Measurements from ENCODE around the gene IFNGR1. TPM values are rescaled to one million over a fixed set of nuclear protein-coding genes. Genes with fewer than 3 reads are reported as not detected.

The IFNGR1 gene
- total RNA-seq, 1 experiment from 2014 or later, result 23.4 TPM

- ATAC-seq (no peak), DNase-seq (ENCODE audit: low read depth, low spot score) (no peak)
- Histone ChIP-seq H3K27ac (ENCODE audit: low read length) (no peak overlapping the region), H3K4me1 (ENCODE audit: control insufficient read depth, insufficient read depth, low read length) (no peaks in the 10 kb centered on the region), H3K27me3 (ENCODE audit: control insufficient read depth, insufficient read depth, low read length) (no peaks in the 10 kb centered on the region), H3K36me3 (ENCODE audit: control insufficient read depth, insufficient read depth, low read length) (no peaks in the 10 kb centered on the region), H3K4me3 (ENCODE audit: low read depth in 2 of 2, low read length in 2 of 2) (no peak overlapping the region), H3K9me3 (ENCODE audit: control insufficient read depth, insufficient read depth, low read depth, low read length) (peaks cover 20% of the 10 kb centered on the region)
- in situ Hi-C loops (cut with HindIII; ENCODE audit: low pct_unique_long_range_greater_than_20kb, low sequenced_read_pairs), result no loop called here
- BruUV-seq (replicated peaks), result no TSS peak
- intact Hi-C loops (cut with micrococcal nuclease; ENCODE audit: unreplicated experiment), result no loop called here
- ChIA-PET POLR2A (no interaction called here), CTCF (no interaction called here)
- no peak for TF ChIP-seq CTCF (IDR thresholded peaks at IDR 0.05)
- no peak for TF ChIP-seq SIN3A (IDR thresholded peaks at IDR 0.05; ENCODE audit: borderline replicate concordance, insufficient read depth, low read depth, low read length)
- no peak for TF ChIP-seq TCF7L2 (IDR thresholded peaks at IDR 0.05; ENCODE audit: low read depth, low read length)
- no peak for TF ChIP-seq REST (IDR thresholded peaks at IDR 0.05; ENCODE audit: insufficient read depth in 1 of 2, low read depth in 2 of 2, low read length in 1 of 2)
- TF ChIP-seq POLR2AphosphoS5 (IDR thresholded peaks at IDR 0.05; ENCODE audit: low read depth, low read length), result no peak
These were observed 28.5 kb downstream of the IFNGR1 start for GRCh38 chr6:137190583-137191094.

- DNase-seq (ENCODE audit: low read depth, low spot score), result no peak
- no TSS peak for BruUV-seq (replicated peaks)
- Histone ChIP-seq H3K9me3 (ENCODE audit: control insufficient read depth, insufficient read depth, low read depth, low read length) (peaks cover 20% of the 10 kb centered on the region), H3K4me1 (ENCODE audit: control insufficient read depth, insufficient read depth, low read length) (no peaks in the 10 kb centered on the region), H3K36me3 (ENCODE audit: control insufficient read depth, insufficient read depth, low read length) (no peaks in the 10 kb centered on the region), H3K27ac (ENCODE audit: low read length) (no peak overlapping the region), H3K27me3 (ENCODE audit: control insufficient read depth, insufficient read depth, low read length) (no peaks in the 10 kb centered on the region), H3K4me3 (ENCODE audit: low read depth in 2 of 2, low read length in 2 of 2) (no peak overlapping the region)
- CTCF ChIA-PET, result no interaction called here
- intact Hi-C loops (cut with micrococcal nuclease; ENCODE audit: unreplicated experiment) (no loop called here), in situ Hi-C loops (cut with HindIII; ENCODE audit: low pct_unique_long_range_greater_than_20kb, low sequenced_read_pairs) (no loop called here)
- TF ChIP-seq POLR2AphosphoS5 (IDR thresholded peaks at IDR 0.05; ENCODE audit: low read depth, low read length) (no peak), TCF7L2 (IDR thresholded peaks at IDR 0.05; ENCODE audit: low read depth, low read length) (no peak), CTCF (IDR thresholded peaks at IDR 0.05) (no peak), SIN3A (IDR thresholded peaks at IDR 0.05; ENCODE audit: borderline replicate concordance, insufficient read depth, low read depth, low read length) (no peak), REST (IDR thresholded peaks at IDR 0.05; ENCODE audit: insufficient read depth in 1 of 2, low read depth in 2 of 2, low read length in 1 of 2) (no peak)
- POLR2A ChIA-PET, result no interaction called here
- ATAC-seq, result no peak
These were observed 30.3 kb downstream of the IFNGR1 start for GRCh38 chr6:137188855-137189254.
